ENCODE measurements around the gene FOXK1. TPM values are rescaled to one million over a fixed set of nuclear protein-coding genes. Genes with fewer than 3 reads are reported as not detected.
A peak's percentile ranks its signal among the peaks of the same experiment; 100 is the strongest.
"Not testable (repeated sequence)": the region's sequence is repeated elsewhere in the genome, so short reads cannot be mapped to it uniquely, and the experiment has no call there.

Gene FOXK1
- polyA plus RNA-seq (ENCODE audit: insufficient read length in 10 of 10) = 10 to 100 TPM; 12.5 to 18.8 (median 16.4) TPM
- long read RNA-seq, donor 1, full-length matches to known transcripts = 1 of 22 reads
- long read RNA-seq, donor 1, partial matches to known transcripts = 21 of 22 reads
- long read RNA-seq, donor 1, other reads (novel, unspliced or antisense) = 0 of 22 reads
- long read RNA-seq, donor 2, full-length matches to known transcripts = 2 of 7 reads
- long read RNA-seq, donor 2, partial matches to known transcripts = 5 of 7 reads
- long read RNA-seq, donor 2, other reads (novel, unspliced or antisense) = 0 of 7 reads
- long read RNA-seq, donor 3 = 0 reads
- long read RNA-seq, donor 4, full-length matches to known transcripts = 2 of 2 reads
- long read RNA-seq, donor 4, partial matches to known transcripts = 0 of 2 reads
- long read RNA-seq, donor 4, other reads (novel, unspliced or antisense) = 0 of 2 reads
- long read RNA-seq, donor 5, full-length matches to known transcripts = 3 of 3 reads
- long read RNA-seq, donor 5, partial matches to known transcripts = 0 of 3 reads
- long read RNA-seq, donor 5, other reads (novel, unspliced or antisense) = 0 of 3 reads
- long read RNA-seq, donor 6, full-length matches to known transcripts = 1 of 8 reads
- long read RNA-seq, donor 6, partial matches to known transcripts = 7 of 8 reads
- long read RNA-seq, donor 6, other reads (novel, unspliced or antisense) = 0 of 8 reads
- long read RNA-seq, donor 7 = 0 reads
- long read RNA-seq, donor 8, full-length matches to known transcripts = 2 of 10 reads
- long read RNA-seq, donor 8, partial matches to known transcripts = 8 of 10 reads
- long read RNA-seq, donor 8, other reads (novel, unspliced or antisense) = 0 of 10 reads
- long read RNA-seq, donor 9, partial matches to known transcripts = 0 of 1 reads
- long read RNA-seq, donor 9, other reads (novel, unspliced or antisense) = 0 of 1 reads

- DNase-seq = peak; percentile 83 to 89 (median 87)
These were observed at the start of gene FOXK1 for GRCh38 chr7:4681886-4682620. Gene FOXK1, plus strand, starts transcription at chr7:4682295. Its CDS starts 14 bp downstream, at chr7:4682309.

- no peak for DNase-seq
These were observed 49.1 kb upstream of the FOXK1 start for GRCh38 chr7:4633012-4633411.

GRCh38 chr7:4634166-4634565 lies 47.9 kb upstream of the FOXK1 start:
- no peak for DNase-seq

GRCh38 chr7:4638781-4639575 lies 43.1 kb upstream of the FOXK1 start:
- DNase-seq = no peak

- DNase-seq = no peak
These were observed 40.9 kb upstream of the FOXK1 start for GRCh38 chr7:4641091-4641666.

GRCh38 chr7:4641667-4642467 lies 40.2 kb upstream of the FOXK1 start:
- DNase-seq = peak; percentile 95 to 99 (median 97)

GRCh38 chr7:4642468-4643203 lies 39.5 kb upstream of the FOXK1 start:
- peak in 1 of 3 donors; percentile 30 for DNase-seq

GRCh38 chr7:4643204-4643471 lies 39.0 kb upstream of the FOXK1 start:
- DNase-seq = not testable (repeated sequence)

- DNase-seq = no peak
These were observed 36.8 kb upstream of the FOXK1 start for GRCh38 chr7:4645246-4645645.

GRCh38 chr7:4648111-4648510 lies 34.0 kb upstream of the FOXK1 start:
- no peak for DNase-seq

GRCh38 chr7:4650433-4651047 lies 31.6 kb upstream of the FOXK1 start:
- peak in 1 of 3 donors; percentile 67 for DNase-seq

- no peak for DNase-seq
These were observed 28.3 kb upstream of the FOXK1 start for GRCh38 chr7:4653771-4654170.

- DNase-seq = no peak
These were observed 26.8 kb upstream of the FOXK1 start for GRCh38 chr7:4655311-4655710.

- no peak for DNase-seq
These were observed 26.2 kb upstream of the FOXK1 start for GRCh38 chr7:4655896-4656295.

GRCh38 chr7:4657640-4658417 lies 24.3 kb upstream of the FOXK1 start:
- no peak for DNase-seq

GRCh38 chr7:4659551-4660286 lies 22.4 kb upstream of the FOXK1 start:
- DNase-seq = no peak

- DNase-seq = peak in 2 of 3 donors; percentile 69 to 84
These were observed 20.2 kb upstream of the FOXK1 start for GRCh38 chr7:4661871-4662270.

Measured in muscle of back (tissue), 13 donors.